Measurements from ENCODE around the gene HARS2.
"Not testable (repeated sequence)": the region's sequence is repeated elsewhere in the genome, so short reads cannot be mapped to it uniquely, and the experiment has no call there.

Gene HARS2

GRCh38 chr5:140690941-140691924 is at the start of gene HARS2, which contains the start of gene HARS1:
Gene HARS2, plus strand, starts transcription at chr5:140691455. Its CDS starts 194 bp downstream, at chr5:140691649.
Gene HARS1, minus strand, starts transcription at chr5:140691370. Its CDS starts 66 bp downstream, at chr5:140691304.
- in situ Hi-C loops (cut with MboI; ENCODE audit: low sequenced_read_pairs) = loop anchor here (25.0 kb wide), 1 partner anchor 921 kb away; the partner anchor contains the start of gene DIAPH1

- in situ Hi-C loops (cut with MboI; ENCODE audit: low sequenced_read_pairs) = no loop called here
These were observed 49.5 kb upstream of the HARS2 start for GRCh38 chr5:140641716-140642115.

GRCh38 chr5:140642718-140643117 is 48.5 kb upstream of the HARS2 start:
- in situ Hi-C loops (cut with MboI; ENCODE audit: low sequenced_read_pairs) = no loop called here

- in situ Hi-C loops (cut with MboI; ENCODE audit: low sequenced_read_pairs) = no loop called here
These were observed 44.2 kb upstream of the HARS2 start for GRCh38 chr5:140647042-140647419.

GRCh38 chr5:140658870-140659269 is 32.4 kb upstream of the HARS2 start:
- in situ Hi-C loops (cut with MboI; ENCODE audit: low sequenced_read_pairs) = no loop called here

DNA sequence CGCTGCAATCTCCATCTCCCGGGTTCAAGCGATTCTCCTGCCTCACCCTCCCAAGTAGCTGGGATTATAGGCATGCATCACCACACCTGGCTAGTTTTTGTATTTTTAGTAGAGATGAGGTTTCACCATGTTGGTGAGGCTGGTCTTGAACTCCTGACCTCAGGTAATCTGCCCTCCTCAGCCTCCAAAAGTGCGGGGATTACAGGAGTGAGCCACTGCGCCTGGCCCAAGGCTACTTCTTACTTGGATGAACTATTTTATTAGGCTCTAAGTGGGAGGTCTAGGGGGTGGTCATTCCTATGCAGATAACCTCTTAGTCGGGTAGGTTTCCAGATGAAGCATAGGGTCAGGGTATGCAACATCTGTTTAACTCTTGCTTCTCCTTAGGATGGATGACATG is 30.9 kb upstream of the HARS2 start:
- in situ Hi-C loops (cut with MboI; ENCODE audit: low sequenced_read_pairs) = not testable (repeated sequence)

DNA sequence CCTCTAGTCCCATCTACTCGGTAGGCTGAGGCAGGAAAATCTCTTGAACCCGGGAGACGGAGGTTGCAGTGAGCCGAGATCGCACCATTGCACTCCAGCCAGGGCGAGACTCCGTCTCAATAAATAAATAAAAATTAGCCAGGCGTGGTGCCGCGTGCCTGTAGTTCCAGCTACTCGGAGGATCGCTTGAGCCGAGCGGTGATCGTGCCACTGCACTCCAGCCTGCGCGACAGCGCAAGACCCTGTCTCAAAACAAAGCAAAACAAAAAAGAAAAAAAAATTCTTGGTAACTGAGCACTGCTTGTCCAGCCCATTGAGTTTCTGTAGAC is 27.3 kb upstream of the HARS2 start:
- in situ Hi-C loops (cut with MboI; ENCODE audit: low sequenced_read_pairs) = no loop called here

DNA sequence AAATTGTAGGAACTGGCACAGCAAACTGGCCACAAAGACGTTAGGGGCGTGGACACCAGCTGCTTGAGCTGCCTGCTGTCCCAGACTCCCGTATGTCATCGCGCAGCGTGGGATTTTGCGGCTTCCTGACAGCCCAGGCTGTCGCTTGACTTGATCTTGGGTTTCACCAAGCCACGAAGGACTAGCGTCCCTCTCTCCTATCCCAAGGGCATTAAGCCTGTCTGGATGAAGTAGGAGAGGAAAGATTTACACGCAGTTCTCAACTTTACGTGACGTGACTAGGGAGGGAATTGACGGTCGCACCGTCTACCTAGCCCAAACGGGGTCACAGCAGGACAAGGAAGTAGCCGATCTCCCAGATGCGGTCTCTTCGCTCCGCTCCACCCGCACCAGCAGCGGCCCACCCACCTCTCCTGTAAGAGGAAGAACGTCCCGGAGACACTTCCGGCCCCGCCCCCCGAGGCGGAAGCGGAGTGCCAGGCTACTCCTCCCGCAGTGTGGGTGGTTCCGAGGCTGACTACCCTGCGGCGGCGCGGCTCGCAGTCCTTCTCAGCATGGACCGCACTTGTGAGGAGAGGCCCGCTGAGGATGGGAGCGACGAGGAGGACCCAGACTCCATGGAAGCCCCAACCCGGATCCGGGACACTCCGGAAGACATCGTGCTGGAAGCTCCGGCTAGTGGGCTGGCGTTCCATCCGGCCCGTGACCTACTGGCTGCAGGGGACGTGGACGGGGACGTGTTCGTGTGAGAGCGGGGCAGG is 26.7 kb upstream of the HARS2 start, which contains the start of gene WDR55:
WDR55 (plus strand) TSS at position 546 of the 761 bp plus-strand sequence; CDS start at position 555, 9 bp downstream.
- in situ Hi-C loops (cut with MboI; ENCODE audit: low sequenced_read_pairs) = no loop called here

DNA sequence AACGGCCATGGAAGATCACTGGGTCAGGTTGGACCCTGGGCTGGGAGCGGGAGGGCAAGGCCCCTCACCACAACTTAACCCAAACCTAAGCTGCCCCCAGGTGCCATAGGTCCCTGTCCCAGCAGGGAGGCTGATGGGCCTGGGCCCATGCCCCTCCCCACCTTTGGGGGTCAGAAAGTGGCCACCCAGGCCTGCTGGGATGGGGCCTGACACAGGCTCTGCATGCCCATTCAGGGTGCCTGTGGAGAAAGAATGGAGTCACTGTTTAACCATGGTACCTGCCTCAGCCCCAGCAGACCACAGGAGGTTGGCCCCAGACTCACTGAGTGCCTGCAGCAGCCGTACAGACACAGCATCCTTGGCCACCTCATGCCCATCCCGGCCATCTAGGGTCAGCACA is 20.2 kb upstream of the HARS2 start:
- in situ Hi-C loops (cut with MboI; ENCODE audit: low sequenced_read_pairs) = not testable (repeated sequence)

GRCh38 chr5:140671472-140672125 is 19.7 kb upstream of the HARS2 start:
- in situ Hi-C loops (cut with MboI; ENCODE audit: low sequenced_read_pairs) = no loop called here

GRCh38 chr5:140672455-140673186 is 18.6 kb upstream of the HARS2 start:
- in situ Hi-C loops (cut with MboI; ENCODE audit: low sequenced_read_pairs) = no loop called here

- in situ Hi-C loops (cut with MboI; ENCODE audit: low sequenced_read_pairs) = no loop called here
These were observed 17.9 kb upstream of the HARS2 start, which contains the start of gene DND1 for GRCh38 chr5:140673187-140673976. Gene DND1, minus strand, starts transcription at chr5:140673576. Its CDS starts 34 bp downstream, at chr5:140673542.

DNA sequence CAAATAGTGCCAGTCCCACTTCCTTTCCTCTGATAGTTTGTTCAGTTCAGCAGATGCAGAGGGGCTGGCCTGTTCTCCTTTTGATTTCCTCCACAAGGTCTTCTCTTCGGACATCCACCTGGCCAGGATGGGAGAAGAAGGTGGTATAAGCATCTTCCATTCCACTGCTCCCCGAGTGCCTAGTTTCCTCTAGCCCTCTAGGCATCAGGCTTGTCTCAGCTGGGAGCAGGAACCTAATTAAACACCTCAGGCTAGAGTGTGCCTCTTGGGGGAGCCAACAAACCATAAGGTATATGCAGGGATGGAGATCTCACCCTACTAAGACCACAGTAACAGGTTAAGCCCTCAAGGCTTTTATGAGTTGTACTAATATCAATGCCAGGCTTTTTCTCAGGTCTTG is 17.0 kb upstream of the HARS2 start:
- in situ Hi-C loops (cut with MboI; ENCODE audit: low sequenced_read_pairs) = no loop called here

DNA sequence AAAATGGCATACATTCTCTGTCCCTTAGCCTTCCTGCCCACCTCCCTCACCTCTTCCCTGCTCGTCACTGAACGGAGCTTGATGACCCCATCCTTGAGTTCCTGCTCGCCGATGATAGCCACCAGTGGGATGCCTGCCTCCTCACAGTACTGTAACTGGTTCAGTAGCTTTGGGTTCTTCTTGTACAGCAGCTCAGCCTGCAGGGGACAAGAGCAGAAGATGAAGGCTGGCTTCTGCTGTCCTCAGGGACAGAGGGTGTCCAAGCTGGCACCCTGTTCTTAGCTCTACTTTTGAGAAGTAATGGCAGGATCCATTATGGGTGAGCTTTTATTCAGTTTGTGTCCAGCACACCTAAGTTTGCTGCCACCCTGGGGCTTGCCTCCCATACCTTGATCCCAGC is 16.6 kb upstream of the HARS2 start:
- in situ Hi-C loops (cut with MboI; ENCODE audit: low sequenced_read_pairs) = loop anchor here (25.0 kb wide), 1 partner anchor 938 kb away; the partner anchor contains the start of gene DIAPH1

GRCh38 chr5:140677947-140678346 is 13.3 kb upstream of the HARS2 start:
- in situ Hi-C loops (cut with MboI; ENCODE audit: low sequenced_read_pairs) = loop anchor here (25.0 kb wide), 1 partner anchor 934 kb away; the partner anchor contains the start of gene DIAPH1

DNA sequence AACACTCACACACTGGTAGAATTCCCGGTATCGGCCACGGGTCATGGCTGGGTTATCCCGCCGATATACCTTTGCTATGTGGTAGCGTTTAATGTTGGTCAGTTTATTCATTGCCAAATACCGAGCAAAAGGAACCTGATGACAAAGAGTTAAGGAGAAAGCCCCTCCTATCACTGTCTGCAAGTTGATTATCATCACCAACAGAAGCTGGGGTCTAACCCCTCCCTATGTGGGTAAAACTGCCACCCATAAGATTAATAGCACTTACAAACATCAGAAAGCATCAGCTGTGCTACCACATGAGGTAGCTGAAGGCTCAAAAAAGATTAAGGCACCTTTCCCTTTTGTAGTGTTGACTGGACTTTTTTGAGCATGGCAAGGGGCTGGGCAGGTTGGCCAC is 12.3 kb upstream of the HARS2 start:
- in situ Hi-C loops (cut with MboI; ENCODE audit: low sequenced_read_pairs) = loop anchor here (25.0 kb wide), 1 partner anchor 933 kb away; the partner anchor contains the start of gene DIAPH1

GRCh38 chr5:140690376-140690932 is 801 bp upstream of the HARS2 start:
- in situ Hi-C loops (cut with MboI; ENCODE audit: low sequenced_read_pairs) = loop anchor here (25.0 kb wide), 1 partner anchor 922 kb away; the partner anchor contains the start of gene DIAPH1

DNA sequence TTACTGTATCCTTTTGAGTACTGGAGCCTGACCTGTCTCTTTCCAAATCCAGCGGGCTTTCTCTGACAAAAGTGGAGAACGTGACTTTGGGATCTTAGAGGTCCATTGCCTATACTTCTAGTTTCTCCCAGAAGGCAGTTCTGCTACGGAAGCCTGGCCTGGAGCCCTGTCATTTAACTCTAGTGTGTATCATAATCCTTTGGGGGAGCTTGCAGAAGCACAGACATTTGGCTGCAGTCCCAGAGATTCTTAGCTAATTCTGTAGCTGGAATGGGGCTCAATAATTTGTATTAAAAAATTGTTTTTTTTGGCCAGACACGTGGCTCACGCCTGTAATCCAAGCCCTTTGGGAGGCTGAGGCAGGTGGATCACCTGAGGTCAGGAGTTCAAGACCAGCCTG is 3.0 kb downstream of the HARS2 start:
- in situ Hi-C loops (cut with MboI; ENCODE audit: low sequenced_read_pairs) = loop anchor here (25.0 kb wide), 1 partner anchor 918 kb away; the partner anchor contains the start of gene DIAPH1
